ENCODE results near the gene AUTS2.

The AUTS2 gene

GRCh38 chr7:69703099-69703498 is 104.8 kb downstream of the AUTS2 start:
- H3K4me3 ChIP-seq (ENCODE audit: low read depth, low read length), result no peak overlapping the region
- no peak for TF ChIP-seq CTCF (IDR thresholded peaks at IDR 0.05; ENCODE audit: borderline replicate concordance, insufficient read depth, low read depth, low read length)

- H3K4me3 ChIP-seq (ENCODE audit: low read depth, low read length), result no peak overlapping the region
- TF ChIP-seq CTCF (IDR thresholded peaks at IDR 0.05; ENCODE audit: borderline replicate concordance, insufficient read depth, low read depth, low read length), result no peak
Measured at GRCh38 chr7:69706070-69706469, 107.8 kb downstream of the AUTS2 start.

GRCh38 chr7:69708857-69709256 is 110.6 kb downstream of the AUTS2 start:
- no peak overlapping the region for H3K4me3 ChIP-seq (ENCODE audit: low read depth, low read length)
- TF ChIP-seq CTCF (IDR thresholded peaks at IDR 0.05; ENCODE audit: borderline replicate concordance, insufficient read depth, low read depth, low read length), result no peak

- no peak for TF ChIP-seq CTCF (IDR thresholded peaks at IDR 0.05; ENCODE audit: borderline replicate concordance, insufficient read depth, low read depth, low read length)
- H3K4me3 ChIP-seq (ENCODE audit: low read depth, low read length), result no peak overlapping the region
Measured at GRCh38 chr7:69710768-69711438, 112.6 kb downstream of the AUTS2 start.

GRCh38 chr7:69714886-69715576 is 116.8 kb downstream of the AUTS2 start:
- TF ChIP-seq CTCF (IDR thresholded peaks at IDR 0.05; ENCODE audit: borderline replicate concordance, insufficient read depth, low read depth, low read length), result no peak
- H3K4me3 ChIP-seq (ENCODE audit: low read depth, low read length), result no peak overlapping the region

- H3K4me3 ChIP-seq (ENCODE audit: low read depth, low read length), result no peak overlapping the region
- no peak for TF ChIP-seq CTCF (IDR thresholded peaks at IDR 0.05; ENCODE audit: borderline replicate concordance, insufficient read depth, low read depth, low read length)
Measured at GRCh38 chr7:69717221-69717620, 118.9 kb downstream of the AUTS2 start.

GRCh38 chr7:69719717-69720116 is 121.4 kb downstream of the AUTS2 start:
- no peak overlapping the region for H3K4me3 ChIP-seq (ENCODE audit: low read depth, low read length)
- no peak for TF ChIP-seq CTCF (IDR thresholded peaks at IDR 0.05; ENCODE audit: borderline replicate concordance, insufficient read depth, low read depth, low read length)

All from GM12875 (cell line).